HEK293T (cell line): ENCODE data around the gene RHOB.

Experiments used
- ARNT ChIP-seq: fragments of 450-650 bp; IDR thresholded peaks from 2 replicates; pipeline ENCODE4 v1.6.1; 2017; ENCODE audit warnings: mild to moderate bottlenecking
- CTBP1 ChIP-seq: fragments of 450-650 bp; IDR thresholded peaks from 2 replicates; pipeline ENCODE4 v1.6.1; 2016; ENCODE audit warnings: borderline replicate concordance
- ELF4 ChIP-seq: fragments of 450-650 bp; IDR thresholded peaks from 2 replicates; pipeline ENCODE4 v1.6.1; 2017; ENCODE audit warnings: antibody characterized with exemption
- FOXA1 ChIP-seq: fragments of 450-650 bp; IDR thresholded peaks from 2 replicates; pipeline ENCODE4 v1.6.1; 2016; ENCODE audit warnings: mild to moderate bottlenecking
- FOXK2 ChIP-seq: fragments of 450-650 bp; IDR thresholded peaks from 2 replicates; pipeline ENCODE4 v1.6.1; 2016; ENCODE audit warnings: mild to moderate bottlenecking
- FOXM1 ChIP-seq: fragments of 450-650 bp; IDR thresholded peaks from 2 replicates; pipeline ENCODE4 v1.6.1; 2017; ENCODE audit warnings: mild to moderate bottlenecking, borderline replicate concordance
- HDGF ChIP-seq: fragments of 450-650 bp; IDR thresholded peaks from 2 replicates; pipeline ENCODE4 v1.6.1; 2017; ENCODE audit warnings: antibody characterized with exemption, borderline replicate concordance
- LEF1 ChIP-seq: fragments of 450-650 bp; IDR thresholded peaks from 2 replicates; pipeline ENCODE4 v1.6.1; 2017; ENCODE audit warnings: mild to moderate bottlenecking, borderline replicate concordance
- NFRKB ChIP-seq: fragments of 450-650 bp; IDR thresholded peaks from 2 replicates; pipeline ENCODE4 v1.6.1; 2016; ENCODE audit warnings: mild to moderate bottlenecking, moderate library complexity
- SP1 ChIP-seq: fragments of 450-650 bp; IDR thresholded peaks from 2 replicates; pipeline ENCODE4 v1.6.1; 2017
- SUZ12 ChIP-seq: fragments of 450-650 bp; IDR thresholded peaks from 2 replicates; pipeline ENCODE4 v1.6.1; 2016; ENCODE audit warnings: mild to moderate bottlenecking
- TARDBP ChIP-seq: fragments of 450-650 bp; IDR thresholded peaks from 2 replicates; pipeline ENCODE4 v1.6.1; 2016
- ZNF384 ChIP-seq: fragments of 450-650 bp; IDR thresholded peaks from 2 replicates; pipeline ENCODE4 v1.6.1; 2016
- TF ChIP-seq, protein P1 (sequence below): fragments of 450-650 bp; IDR thresholded peaks from 2 replicates; pipeline ENCODE4 v1.6.1; 2016

DNA sequence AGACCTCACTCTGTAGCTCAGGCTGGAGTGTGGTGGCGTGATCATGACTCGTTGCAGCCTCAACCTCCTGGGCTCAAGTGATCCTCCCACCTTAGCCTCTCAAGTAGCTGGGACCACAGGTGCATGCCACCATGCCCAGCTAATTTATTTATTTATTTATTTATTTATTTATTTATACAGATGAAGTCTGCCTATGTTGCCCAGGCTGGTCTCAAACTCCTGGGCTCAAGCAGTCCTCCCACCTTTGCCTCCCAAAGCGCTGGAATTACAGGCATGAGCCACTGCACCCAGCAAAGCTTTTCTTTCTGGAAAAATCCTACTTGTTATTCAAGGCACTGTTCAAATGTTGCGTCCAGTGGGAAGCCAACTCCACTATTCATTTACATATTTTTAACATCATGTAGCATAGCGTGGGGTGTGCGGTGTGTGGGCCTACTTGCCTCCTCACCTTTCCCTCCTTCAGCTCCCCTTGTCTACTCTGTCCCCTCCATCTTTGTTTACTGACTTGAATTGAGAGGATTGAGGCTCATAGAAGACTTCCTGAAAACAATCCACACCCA, 6.8 kb upstream of the RHOB start:
- TF ChIP-seq TARDBP (no peak), SUZ12 (no peak), HDGF (no peak), FOXA1 (no peak), SP1 (no peak), FOXM1 (no peak), ARNT (no peak), ELF4 (no peak), NFRKB (no peak), CTBP1 (no peak), LEF1 (no peak), ZNF384 (no peak), FOXK2 (no peak)
- TF ChIP-seq, protein P1, sequence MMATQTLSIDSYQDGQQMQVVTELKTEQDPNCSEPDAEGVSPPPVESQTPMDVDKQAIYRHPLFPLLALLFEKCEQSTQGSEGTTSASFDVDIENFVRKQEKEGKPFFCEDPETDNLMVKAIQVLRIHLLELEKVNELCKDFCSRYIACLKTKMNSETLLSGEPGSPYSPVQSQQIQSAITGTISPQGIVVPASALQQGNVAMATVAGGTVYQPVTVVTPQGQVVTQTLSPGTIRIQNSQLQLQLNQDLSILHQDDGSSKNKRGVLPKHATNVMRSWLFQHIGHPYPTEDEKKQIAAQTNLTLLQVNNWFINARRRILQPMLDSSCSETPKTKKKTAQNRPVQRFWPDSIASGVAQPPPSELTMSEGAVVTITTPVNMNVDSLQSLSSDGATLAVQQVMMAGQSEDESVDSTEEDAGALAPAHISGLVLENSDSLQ = no peak
